ENCODE results near the gene EMC6.

Gene EMC6

DNA sequence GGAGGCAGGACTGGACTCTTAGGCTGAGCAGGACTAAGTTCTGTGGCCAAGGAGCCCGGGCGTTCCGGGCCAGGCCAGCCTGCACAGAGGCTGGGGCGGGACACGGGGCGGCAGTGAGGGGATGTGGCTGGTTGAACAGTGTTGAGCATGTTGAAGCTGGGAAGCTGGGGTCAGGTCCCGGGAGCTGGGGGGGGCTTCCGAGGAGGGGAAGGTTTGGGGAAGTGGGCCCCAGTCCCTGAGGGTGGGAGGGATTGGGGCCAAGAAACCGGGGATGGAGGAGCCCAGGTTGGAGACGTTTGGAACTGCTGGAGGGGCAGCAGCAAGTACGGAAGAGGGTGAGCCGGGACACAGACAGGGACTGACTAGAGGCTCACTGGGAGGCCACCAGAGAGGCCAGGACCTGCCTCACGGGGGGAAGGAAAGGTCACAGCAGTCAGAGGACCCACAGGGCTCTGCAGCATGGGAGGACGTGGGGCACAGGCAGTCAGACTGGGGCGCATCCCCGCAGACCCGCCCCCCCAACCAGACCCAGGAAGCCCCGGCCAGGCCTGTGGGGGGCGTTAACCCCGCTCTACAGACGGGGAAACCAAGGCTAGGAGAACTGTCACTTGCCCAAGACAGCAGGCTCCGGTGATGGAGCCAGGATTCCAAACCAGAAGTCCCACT, 9.7 kb upstream of the EMC6 start:
- H3K27me3 ChIP-seq (ENCODE audit: control insufficient read depth, low read length): no peaks in the 10 kb centered on the region
- H3F3A ChIP-seq (ENCODE audit: control insufficient read depth, insufficient read depth): no peaks in the 10 kb centered on the region
- no peak overlapping the region for H3K4me3 ChIP-seq (ENCODE audit: low read length)
- H3K4me1 ChIP-seq (ENCODE audit: control insufficient read depth, low read length): no peaks in the 10 kb centered on the region
- H3K9me3 ChIP-seq (ENCODE audit: control insufficient read depth, insufficient read depth, low read length): no peaks in the 10 kb centered on the region
- no peak for TF ChIP-seq EZH2phosphoT487 (IDR thresholded peaks at IDR 0.05; ENCODE audit: borderline replicate concordance, low read length)
- TF ChIP-seq, protein P1, sequence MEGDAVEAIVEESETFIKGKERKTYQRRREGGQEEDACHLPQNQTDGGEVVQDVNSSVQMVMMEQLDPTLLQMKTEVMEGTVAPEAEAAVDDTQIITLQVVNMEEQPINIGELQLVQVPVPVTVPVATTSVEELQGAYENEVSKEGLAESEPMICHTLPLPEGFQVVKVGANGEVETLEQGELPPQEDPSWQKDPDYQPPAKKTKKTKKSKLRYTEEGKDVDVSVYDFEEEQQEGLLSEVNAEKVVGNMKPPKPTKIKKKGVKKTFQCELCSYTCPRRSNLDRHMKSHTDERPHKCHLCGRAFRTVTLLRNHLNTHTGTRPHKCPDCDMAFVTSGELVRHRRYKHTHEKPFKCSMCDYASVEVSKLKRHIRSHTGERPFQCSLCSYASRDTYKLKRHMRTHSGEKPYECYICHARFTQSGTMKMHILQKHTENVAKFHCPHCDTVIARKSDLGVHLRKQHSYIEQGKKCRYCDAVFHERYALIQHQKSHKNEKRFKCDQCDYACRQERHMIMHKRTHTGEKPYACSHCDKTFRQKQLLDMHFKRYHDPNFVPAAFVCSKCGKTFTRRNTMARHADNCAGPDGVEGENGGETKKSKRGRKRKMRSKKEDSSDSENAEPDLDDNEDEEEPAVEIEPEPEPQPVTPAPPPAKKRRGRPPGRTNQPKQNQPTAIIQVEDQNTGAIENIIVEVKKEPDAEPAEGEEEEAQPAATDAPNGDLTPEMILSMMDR (IDR thresholded peaks at IDR 0.05; ENCODE audit: low read depth, low read length, poor library complexity, severe bottlenecking): no peak
- H3K4me2 ChIP-seq (ENCODE audit: low read length): no peak overlapping the region
- H4K20me1 ChIP-seq (ENCODE audit: control insufficient read depth, insufficient read depth, low read depth, low read length): no peaks in the 10 kb centered on the region
- H3K36me3 ChIP-seq (ENCODE audit: control insufficient read depth, low read length): no peaks in the 10 kb centered on the region
- H3K9me2 ChIP-seq (replicated peaks; ENCODE audit: control insufficient read depth, low read length): no peaks in the 10 kb centered on the region
- H3K27ac ChIP-seq (ENCODE audit: low read depth, low read length): no peak overlapping the region
- H3K79me2 ChIP-seq (ENCODE audit: control insufficient read depth, low read length): no peaks in the 10 kb centered on the region

- Histone ChIP-seq H3K9me3 (ENCODE audit: control insufficient read depth, insufficient read depth, low read length) (no peaks in the 10 kb centered on the region), H3K4me2 (ENCODE audit: low read length) (no peak overlapping the region), H3F3A (ENCODE audit: control insufficient read depth, insufficient read depth) (no peaks in the 10 kb centered on the region), H4K20me1 (ENCODE audit: control insufficient read depth, insufficient read depth, low read depth, low read length) (no peaks in the 10 kb centered on the region), H3K4me3 (ENCODE audit: low read length) (no peak overlapping the region), H3K4me1 (ENCODE audit: control insufficient read depth, low read length) (no peaks in the 10 kb centered on the region), H3K36me3 (ENCODE audit: control insufficient read depth, low read length) (no peaks in the 10 kb centered on the region), H3K27ac (ENCODE audit: low read depth, low read length) (no peak overlapping the region), H3K27me3 (ENCODE audit: control insufficient read depth, low read length) (no peaks in the 10 kb centered on the region), H3K79me2 (ENCODE audit: control insufficient read depth, low read length) (no peaks in the 10 kb centered on the region), H3K9me2 (replicated peaks; ENCODE audit: control insufficient read depth, low read length) (no peaks in the 10 kb centered on the region)
- TF ChIP-seq, protein P1 (IDR thresholded peaks at IDR 0.05; ENCODE audit: low read depth, low read length, poor library complexity, severe bottlenecking): no peak
- TF ChIP-seq EZH2phosphoT487 (IDR thresholded peaks at IDR 0.05; ENCODE audit: borderline replicate concordance, low read length): no peak
Observed at GRCh38 chr17:3659541-3660111, 9.0 kb upstream of the EMC6 start.

- H3K4me2 ChIP-seq (ENCODE audit: low read length): no peak overlapping the region
- no peaks in the 10 kb centered on the region for H3K79me2 ChIP-seq (ENCODE audit: control insufficient read depth, low read length)
- no peaks in the 10 kb centered on the region for H3K9me2 ChIP-seq (replicated peaks; ENCODE audit: control insufficient read depth, low read length)
- H3K27me3 ChIP-seq (ENCODE audit: control insufficient read depth, low read length): no peaks in the 10 kb centered on the region
- no peaks in the 10 kb centered on the region for H3K36me3 ChIP-seq (ENCODE audit: control insufficient read depth, low read length)
- TF ChIP-seq, protein P1 (IDR thresholded peaks at IDR 0.05; ENCODE audit: low read depth, low read length, poor library complexity, severe bottlenecking): no peak
- TF ChIP-seq EZH2phosphoT487 (IDR thresholded peaks at IDR 0.05; ENCODE audit: borderline replicate concordance, low read length): no peak
- H3K4me3 ChIP-seq (ENCODE audit: low read length): no peak overlapping the region
- no peaks in the 10 kb centered on the region for H3F3A ChIP-seq (ENCODE audit: control insufficient read depth, insufficient read depth)
- H4K20me1 ChIP-seq (ENCODE audit: control insufficient read depth, insufficient read depth, low read depth, low read length): no peaks in the 10 kb centered on the region
- no peak overlapping the region for H3K27ac ChIP-seq (ENCODE audit: low read depth, low read length)
- H3K9me3 ChIP-seq (ENCODE audit: control insufficient read depth, insufficient read depth, low read length): no peaks in the 10 kb centered on the region
- no peaks in the 10 kb centered on the region for H3K4me1 ChIP-seq (ENCODE audit: control insufficient read depth, low read length)
Observed at GRCh38 chr17:3660311-3660891, 8.2 kb upstream of the EMC6 start.

Data from DOHH2 (cell line).